Muscle layer of colon (tissue), 2 donors: ENCODE results near the gene ZNF333.
A peak's percentile ranks its signal among the peaks of the same experiment; 100 is the strongest.

ENCODE experiments used
- H3K27ac ChIP-seq: one replicate; pipeline ENCODE4 v1.7.0; 2013; ENCODE audit warnings: low read depth, mild to moderate bottlenecking, low read length, moderate library complexity
- H3K27me3 ChIP-seq, 2 donors: one replicate each; pipeline ENCODE4 v1.7.0; 2013; ENCODE audit warnings: low read length in 2 of 2, mild to moderate bottlenecking in 2 of 2; ENCODE audit not compliant: insufficient read depth in 2 of 2, control insufficient read depth in 1 of 2
- H3K36me3 ChIP-seq: one replicate; pipeline ENCODE4 v1.7.0; 2013; ENCODE audit warnings: mild to moderate bottlenecking, low read length; ENCODE audit not compliant: insufficient read depth
- H3K4me1 ChIP-seq: one replicate; pipeline ENCODE4 v1.7.0; 2013; ENCODE audit warnings: mild to moderate bottlenecking, low read length; ENCODE audit not compliant: insufficient read depth
- H3K4me3 ChIP-seq, 2 donors: one replicate each; pipeline ENCODE4 v1.7.0; 2013; ENCODE audit warnings: low read length in 2 of 2, low read depth in 1 of 2, mild to moderate bottlenecking in 1 of 2, moderate library complexity in 1 of 2
- H3K9ac ChIP-seq: one replicate; pipeline ENCODE4 v1.7.0; 2013; ENCODE audit warnings: low read length
- H3K9me3 ChIP-seq: one replicate; pipeline ENCODE4 v1.7.0; 2013; ENCODE audit warnings: mild to moderate bottlenecking, low read length
- donor health status: abdominal sarcoma.
- donor health status: Adenocarcinoma of cecum.

ZNF333 gene

GRCh38 chr19:14689598-14690503, at the start of gene ZNF333:
Gene ZNF333 (plus strand): TSS chr19:14690048. CDS start chr19:14693492, 3,444 bp downstream.
- Histone ChIP-seq H3K27me3 (no peaks in the 10 kb centered on the region), H3K4me1 (peaks cover 14% of the 10 kb centered on the region), H3K27ac (peak within 1 kb of the TSS; percentile 98), H3K36me3 (peaks cover 5% of the 10 kb centered on the region), H3K9me3 (no peaks in the 10 kb centered on the region), H3K9ac (peak within 1 kb of the TSS; percentile 49), H3K4me3 (peak within 1 kb of the TSS; percentile 55 to 84)

GRCh38 chr19:14648506-14648905, 41.3 kb upstream of the ZNF333 start:
- H3K9me3 ChIP-seq, result no peaks in the 10 kb centered on the region
- no peak overlapping the region for H3K4me3 ChIP-seq
- no peaks in the 10 kb centered on the region for H3K27me3 ChIP-seq
- no peaks in the 10 kb centered on the region for H3K4me1 ChIP-seq
- no peak overlapping the region for H3K9ac ChIP-seq
- no peak overlapping the region for H3K27ac ChIP-seq
- H3K36me3 ChIP-seq, result no peaks in the 10 kb centered on the region

GRCh38 chr19:14649020-14649419, 40.8 kb upstream of the ZNF333 start:
- no peak overlapping the region for H3K9ac ChIP-seq
- H3K4me3 ChIP-seq, result no peak overlapping the region
- H3K27ac ChIP-seq, result no peak overlapping the region
- H3K4me1 ChIP-seq, result no peaks in the 10 kb centered on the region
- H3K27me3 ChIP-seq, result no peaks in the 10 kb centered on the region
- no peaks in the 10 kb centered on the region for H3K36me3 ChIP-seq
- H3K9me3 ChIP-seq, result no peaks in the 10 kb centered on the region

GRCh38 chr19:14650161-14650560, 39.7 kb upstream of the ZNF333 start:
- no peaks in the 10 kb centered on the region for H3K9me3 ChIP-seq
- no peaks in the 10 kb centered on the region for H3K4me1 ChIP-seq
- H3K9ac ChIP-seq, result no peak overlapping the region
- H3K36me3 ChIP-seq, result no peaks in the 10 kb centered on the region
- no peaks in the 10 kb centered on the region for H3K27me3 ChIP-seq
- no peak overlapping the region for H3K27ac ChIP-seq
- H3K4me3 ChIP-seq, result no peak overlapping the region

GRCh38 chr19:14654786-14655560, 34.9 kb upstream of the ZNF333 start:
- H3K9me3 ChIP-seq, result no peaks in the 10 kb centered on the region
- H3K27ac ChIP-seq, result no peak overlapping the region
- H3K9ac ChIP-seq, result no peak overlapping the region
- no peak overlapping the region for H3K4me3 ChIP-seq
- H3K27me3 ChIP-seq, result no peaks in the 10 kb centered on the region
- no peaks in the 10 kb centered on the region for H3K36me3 ChIP-seq
- no peaks in the 10 kb centered on the region for H3K4me1 ChIP-seq

GRCh38 chr19:14655726-14656125, 34.1 kb upstream of the ZNF333 start:
- H3K9me3 ChIP-seq, result no peaks in the 10 kb centered on the region
- no peak overlapping the region for H3K9ac ChIP-seq
- H3K4me3 ChIP-seq, result no peak overlapping the region
- H3K27ac ChIP-seq, result no peak overlapping the region
- H3K36me3 ChIP-seq, result no peaks in the 10 kb centered on the region
- no peaks in the 10 kb centered on the region for H3K27me3 ChIP-seq
- no peaks in the 10 kb centered on the region for H3K4me1 ChIP-seq

- Histone ChIP-seq H3K27me3 (no peaks in the 10 kb centered on the region), H3K36me3 (no peaks in the 10 kb centered on the region), H3K9ac (no peak overlapping the region), H3K4me3 (no peak overlapping the region), H3K4me1 (no peaks in the 10 kb centered on the region), H3K9me3 (no peaks in the 10 kb centered on the region), H3K27ac (no peak overlapping the region)
These were observed 29.9 kb upstream of the ZNF333 start for GRCh38 chr19:14659874-14660489.

- Histone ChIP-seq H3K9ac (no peak overlapping the region), H3K27ac (no peak overlapping the region), H3K4me3 (no peak overlapping the region), H3K9me3 (no peaks in the 10 kb centered on the region), H3K4me1 (no peaks in the 10 kb centered on the region), H3K36me3 (no peaks in the 10 kb centered on the region), H3K27me3 (no peaks in the 10 kb centered on the region)
These were observed 28.4 kb upstream of the ZNF333 start for GRCh38 chr19:14661372-14661924.

GRCh38 chr19:14669940-14670339, 19.9 kb upstream of the ZNF333 start:
- no peaks in the 10 kb centered on the region for H3K27me3 ChIP-seq
- no peaks in the 10 kb centered on the region for H3K4me1 ChIP-seq
- no peaks in the 10 kb centered on the region for H3K9me3 ChIP-seq
- no peak overlapping the region for H3K27ac ChIP-seq
- no peaks in the 10 kb centered on the region for H3K36me3 ChIP-seq
- H3K4me3 ChIP-seq, result no peak overlapping the region
- no peak overlapping the region for H3K9ac ChIP-seq

- no peaks in the 10 kb centered on the region for H3K27me3 ChIP-seq
- H3K9ac ChIP-seq, result no peak overlapping the region
- no peak overlapping the region for H3K27ac ChIP-seq
- no peak overlapping the region for H3K4me3 ChIP-seq
- H3K4me1 ChIP-seq, result no peaks in the 10 kb centered on the region
- no peaks in the 10 kb centered on the region for H3K36me3 ChIP-seq
- no peaks in the 10 kb centered on the region for H3K9me3 ChIP-seq
These were observed 19.4 kb upstream of the ZNF333 start for GRCh38 chr19:14670408-14670807.

- Histone ChIP-seq H3K4me3 (no peak overlapping the region), H3K27ac (no peak overlapping the region), H3K9me3 (no peaks in the 10 kb centered on the region), H3K27me3 (no peaks in the 10 kb centered on the region), H3K4me1 (no peaks in the 10 kb centered on the region), H3K9ac (no peak overlapping the region), H3K36me3 (no peaks in the 10 kb centered on the region)
These were observed 17.5 kb upstream of the ZNF333 start for GRCh38 chr19:14672188-14672872.
